ENCODE data around the gene IFI27. TPM values are rescaled to one million over a fixed set of nuclear protein-coding genes. Genes with fewer than 3 reads are reported as not detected.
A peak's percentile ranks its signal among the peaks of the same experiment; 100 is the strongest.

The IFI27 gene
- polyA plus RNA-seq, 1 of the 3 experiments (the other 2 are of a cell fraction): 1.2 TPM

DNA sequence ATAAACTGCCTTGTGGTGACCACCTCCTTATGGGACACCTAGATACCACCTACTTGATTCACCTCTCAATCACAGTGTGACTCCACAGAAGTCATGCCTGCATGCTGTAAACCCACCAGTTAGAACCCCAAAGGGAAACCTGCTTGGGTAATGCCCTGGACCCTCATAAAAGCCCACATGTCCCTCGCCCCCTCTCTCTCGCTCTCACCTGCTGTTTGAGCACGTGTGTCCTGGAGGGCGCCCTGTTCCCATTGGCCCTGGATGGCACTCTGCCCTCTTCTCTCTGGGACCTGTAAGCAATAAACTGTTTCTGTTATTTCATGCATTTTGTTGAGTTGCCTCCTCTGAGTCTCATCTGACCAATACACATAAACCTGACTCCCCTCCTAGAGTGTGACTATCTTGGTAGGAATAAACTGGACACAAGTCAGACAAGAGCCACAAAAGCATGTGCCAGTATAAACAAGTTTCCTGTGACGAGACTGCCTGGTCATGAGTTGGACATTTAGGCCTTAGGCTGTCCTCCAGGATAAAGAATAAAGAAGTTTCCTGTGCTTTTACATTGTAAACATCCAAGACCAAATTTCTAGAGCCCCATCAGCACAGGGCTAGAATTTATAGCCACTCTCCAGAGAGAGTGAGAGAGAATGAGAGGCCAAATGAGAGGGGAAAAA lies 10.3 kb downstream of the IFI27 start:
- ChIA-PET POLR2A (interaction anchor here (0.7 kb wide), 1 partner anchor 332 kb away, joined by 3 read pairs; the partner anchor contains the start of gene PRIMA1), CTCF (interaction anchor here (2.2 kb wide), 1 partner anchor 11 kb away, joined by 7 read pairs; no protein-coding TSS in a partner anchor)
- Histone ChIP-seq H3K27me3 (ENCODE audit: insufficient read depth) (no peaks in the 10 kb centered on the region), H3K4me3 (ENCODE audit: low read depth in 2 of 2, low read length in 1 of 2) (no peak overlapping the region), H4K20me1 (ENCODE audit: insufficient read depth) (no peaks in the 10 kb centered on the region), H3K36me3 (replicated peaks in 1 of 2; ENCODE audit: control insufficient read depth in 1 of 2, insufficient read depth in 2 of 2, low read length in 1 of 2) (no peaks in the 10 kb centered on the region), H3F3A (replicated peaks; ENCODE audit: insufficient read depth) (no peaks in the 10 kb centered on the region), H3K9me3 (no peaks in the 10 kb centered on the region), H2AFZ (ENCODE audit: low read depth) (no peak overlapping the region), H3K9ac (no peak overlapping the region), H3K79me2 (ENCODE audit: insufficient read depth) (no peaks in the 10 kb centered on the region), H3K9me2 (no peaks in the 10 kb centered on the region), H3K27ac (ENCODE audit: low read depth in 2 of 2, low read length in 1 of 2) (peak overlapping the region in 1 of 2 experiments; percentile 24; a peak in 1 of 4 replicates), H3K4me2 (no peak overlapping the region), H3K4me1 (ENCODE audit: control insufficient read depth in 1 of 2, insufficient read depth in 2 of 2, low read depth in 1 of 2, low read length in 1 of 2) (peaks cover 0 to 4% of the 10 kb centered on the region in 2 experiments; a peak in 1 of 4 replicates)
- 55% methylated on average over 5 of the region's 5 CpGs for WGBS (ENCODE audit: low lambda C conversion rate)
- TF ChIP-seq JUND (IDR thresholded peaks at IDR 0.05): no peak
- no peak for TF ChIP-seq MEF2A (IDR thresholded peaks at IDR 0.05; ENCODE audit: borderline replicate concordance, low read depth)
- no peak for TF ChIP-seq RFX5 (IDR thresholded peaks at IDR 0.05; ENCODE audit: low read length)
- TF ChIP-seq FOXJ3 (CRISPR knock-in tag; IDR thresholded peaks at IDR 0.05): no peak
- TF ChIP-seq EP300 (IDR thresholded peaks at IDR 0.05; ENCODE audit: borderline replicate concordance in 1 of 2, low read depth in 1 of 2, low read length in 1 of 2): no peak
- DNase-seq: no peak

GRCh38 chr14:94121485-94121884 lies 10.9 kb downstream of the IFI27 start:
- H3K27ac ChIP-seq (ENCODE audit: low read depth in 2 of 2, low read length in 1 of 2): peak overlapping the region in 1 of 2 experiments; percentile 24; a peak in 1 of 4 replicates
- H3K4me2 ChIP-seq: no peak overlapping the region
- no peaks in the 10 kb centered on the region for H3K36me3 ChIP-seq (replicated peaks in 1 of 2; ENCODE audit: control insufficient read depth in 1 of 2, insufficient read depth in 2 of 2, low read length in 1 of 2)
- H3K27me3 ChIP-seq (ENCODE audit: insufficient read depth): no peaks in the 10 kb centered on the region
- H3K4me1 ChIP-seq (ENCODE audit: control insufficient read depth in 1 of 2, insufficient read depth in 2 of 2, low read depth in 1 of 2, low read length in 1 of 2): peaks cover 0 to 3% of the 10 kb centered on the region in 2 experiments; a peak in 1 of 4 replicates
- no peaks in the 10 kb centered on the region for H3K79me2 ChIP-seq (ENCODE audit: insufficient read depth)
- H2AFZ ChIP-seq (ENCODE audit: low read depth): no peak overlapping the region
- TF ChIP-seq TEAD4 (IDR thresholded peaks at IDR 0.05; ENCODE audit: borderline replicate concordance, insufficient read depth) (no peak), ELF1 (IDR thresholded peaks at IDR 0.05) (no peak), EP300 (IDR thresholded peaks at IDR 0.05; ENCODE audit: borderline replicate concordance in 1 of 2, low read depth in 1 of 2, low read length in 1 of 2) (no peak), RXRA (IDR thresholded peaks at IDR 0.05; ENCODE audit: borderline replicate concordance, low read depth) (no peak), FOXM1 (IDR thresholded peaks at IDR 0.05; ENCODE audit: low read depth) (no peak), RAD21 (IDR thresholded peaks at IDR 0.05; ENCODE audit: low read length) (no peak), FOSL2 (IDR thresholded peaks at IDR 0.05; ENCODE audit: borderline replicate concordance, low read depth) (no peak)
- H3K9me3 ChIP-seq: no peaks in the 10 kb centered on the region
- no peaks in the 10 kb centered on the region for H3K9me2 ChIP-seq
- no peaks in the 10 kb centered on the region for H3F3A ChIP-seq (replicated peaks; ENCODE audit: insufficient read depth)
- CTCF ChIA-PET: interaction anchor here (0.9 to 2.2 kb wide), 2 partner anchors 10 to 85 kb away, joined by 3 to 7 read pairs; no protein-coding TSS in a partner anchor
- no peak for DNase-seq
- H3K4me3 ChIP-seq (ENCODE audit: low read depth in 2 of 2, low read length in 1 of 2): no peak overlapping the region
- no peaks in the 10 kb centered on the region for H4K20me1 ChIP-seq (ENCODE audit: insufficient read depth)
- H3K9ac ChIP-seq: no peak overlapping the region
- WGBS (ENCODE audit: low lambda C conversion rate): 31% methylated on average over 2 of the region's 3 CpGs
- POLR2A ChIA-PET: no interaction called here

GRCh38 chr14:94122438-94122837 lies 11.9 kb downstream of the IFI27 start:
- DNase-seq: no peak
- H3K9ac ChIP-seq: no peak overlapping the region
- no peaks in the 10 kb centered on the region for H3F3A ChIP-seq (replicated peaks; ENCODE audit: insufficient read depth)
- no peaks in the 10 kb centered on the region for H3K27me3 ChIP-seq (ENCODE audit: insufficient read depth)
- peaks cover 0 to 2% of the 10 kb centered on the region in 2 experiments for H3K36me3 ChIP-seq (replicated peaks in 1 of 2; ENCODE audit: control insufficient read depth in 1 of 2, insufficient read depth in 2 of 2, low read length in 1 of 2)
- WGBS (ENCODE audit: low lambda C conversion rate): 49% methylated on average over 2 of the region's 3 CpGs
- no peak overlapping the region for H3K27ac ChIP-seq (ENCODE audit: low read depth in 2 of 2, low read length in 1 of 2)
- H3K4me2 ChIP-seq: no peak overlapping the region
- no peak overlapping the region for H2AFZ ChIP-seq (ENCODE audit: low read depth)
- no peaks in the 10 kb centered on the region for H4K20me1 ChIP-seq (ENCODE audit: insufficient read depth)
- no peak overlapping the region for H3K4me3 ChIP-seq (ENCODE audit: low read depth in 2 of 2, low read length in 1 of 2)
- ChIA-PET CTCF (interaction anchor here (2.2 kb wide), 1 partner anchor 9 kb away, joined by 7 read pairs; no protein-coding TSS in a partner anchor), POLR2A (no interaction called here)
- no peaks in the 10 kb centered on the region for H3K9me3 ChIP-seq
- H3K4me1 ChIP-seq (ENCODE audit: control insufficient read depth in 1 of 2, insufficient read depth in 2 of 2, low read depth in 1 of 2, low read length in 1 of 2): peaks cover 0 to 3% of the 10 kb centered on the region in 2 experiments; a peak in 1 of 4 replicates
- no peaks in the 10 kb centered on the region for H3K79me2 ChIP-seq (ENCODE audit: insufficient read depth)
- H3K9me2 ChIP-seq: no peaks in the 10 kb centered on the region
- TF ChIP-seq, protein P1, sequence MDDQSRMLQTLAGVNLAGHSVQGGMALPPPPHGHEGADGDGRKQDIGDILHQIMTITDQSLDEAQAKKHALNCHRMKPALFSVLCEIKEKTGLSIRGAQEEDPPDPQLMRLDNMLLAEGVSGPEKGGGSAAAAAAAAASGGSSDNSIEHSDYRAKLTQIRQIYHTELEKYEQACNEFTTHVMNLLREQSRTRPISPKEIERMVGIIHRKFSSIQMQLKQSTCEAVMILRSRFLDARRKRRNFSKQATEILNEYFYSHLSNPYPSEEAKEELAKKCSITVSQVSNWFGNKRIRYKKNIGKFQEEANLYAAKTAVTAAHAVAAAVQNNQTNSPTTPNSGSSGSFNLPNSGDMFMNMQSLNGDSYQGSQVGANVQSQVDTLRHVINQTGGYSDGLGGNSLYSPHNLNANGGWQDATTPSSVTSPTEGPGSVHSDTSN (IDR thresholded peaks at IDR 0.05): no peak
- no peak for TF ChIP-seq NFIC (IDR thresholded peaks at IDR 0.05; ENCODE audit: borderline replicate concordance)
- no peak for TF ChIP-seq FOXM1 (IDR thresholded peaks at IDR 0.05; ENCODE audit: low read depth)
- no peak for TF ChIP-seq TCF12 (IDR thresholded peaks at IDR 0.05)
- TF ChIP-seq RAD21 (IDR thresholded peaks at IDR 0.05; ENCODE audit: low read length): no peak
- TF ChIP-seq, protein P2, sequence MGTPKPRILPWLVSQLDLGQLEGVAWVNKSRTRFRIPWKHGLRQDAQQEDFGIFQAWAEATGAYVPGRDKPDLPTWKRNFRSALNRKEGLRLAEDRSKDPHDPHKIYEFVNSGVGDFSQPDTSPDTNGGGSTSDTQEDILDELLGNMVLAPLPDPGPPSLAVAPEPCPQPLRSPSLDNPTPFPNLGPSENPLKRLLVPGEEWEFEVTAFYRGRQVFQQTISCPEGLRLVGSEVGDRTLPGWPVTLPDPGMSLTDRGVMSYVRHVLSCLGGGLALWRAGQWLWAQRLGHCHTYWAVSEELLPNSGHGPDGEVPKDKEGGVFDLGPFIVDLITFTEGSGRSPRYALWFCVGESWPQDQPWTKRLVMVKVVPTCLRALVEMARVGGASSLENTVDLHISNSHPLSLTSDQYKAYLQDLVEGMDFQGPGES (IDR thresholded peaks at IDR 0.05; ENCODE audit: low read depth, low read length): no peak
- TF ChIP-seq TAF1 (IDR thresholded peaks at IDR 0.05; ENCODE audit: borderline replicate concordance, low read depth, low read length): no peak
- no peak for TF ChIP-seq FOSL2 (IDR thresholded peaks at IDR 0.05; ENCODE audit: borderline replicate concordance, low read depth)
- TF ChIP-seq EZH2phosphoT487 (IDR thresholded peaks at IDR 0.05; ENCODE audit: borderline replicate concordance, low read depth): no peak
- TF ChIP-seq MAX (IDR thresholded peaks at IDR 0.05; ENCODE audit: low read depth): no peak
